Karpas-422 (cell line): ENCODE results near the gene MAIP1. TPM values are rescaled to one million over a fixed set of nuclear protein-coding genes. Genes with fewer than 3 reads are reported as not detected.
"Not testable (repeated sequence)": the region's sequence is repeated elsewhere in the genome, so short reads cannot be mapped to it uniquely, and the experiment has no call there.

Source experiments
- DNase-seq: peaks from one replicate; pipeline ENCODE4 v3.0.0-alpha.2; 2015
- H2AFZ ChIP-seq: fragments of 200-600 bp; sonication (generic); 2 replicates; pipeline ENCODE4 v1.6.1; 2014; ENCODE audit warnings: antibody characterized with exemption, low read length, mixed read lengths
- H3K27ac ChIP-seq: fragments of 200-600 bp; sonication (generic); 2 replicates; pipeline ENCODE4 v1.5.1; 2014; ENCODE audit warnings: mild to moderate bottlenecking, low read length, moderate library complexity
- H3K27me3 ChIP-seq: fragments of 200-600 bp; sonication (generic); 2 replicates; pipeline ENCODE4 v1.6.1; 2014; ENCODE audit warnings: low read length, mixed read lengths
- H3K36me3 ChIP-seq: fragments of 200-600 bp; sonication (generic); 2 replicates; pipeline ENCODE4 v1.6.1; 2014; ENCODE audit warnings: low read length, mixed read lengths; ENCODE audit not compliant: insufficient read depth
- H3K4me1 ChIP-seq: fragments of 200-600 bp; sonication (generic); 2 replicates; pipeline ENCODE4 v1.6.1; 2014; ENCODE audit warnings: mild to moderate bottlenecking, low read length, mixed read lengths
- H3K4me2 ChIP-seq: fragments of 200-600 bp; sonication (generic); 2 replicates; pipeline ENCODE4 v1.6.1; 2014; ENCODE audit warnings: low read length, low read depth, mild to moderate bottlenecking; ENCODE audit not compliant: poor library complexity, severe bottlenecking
- H3K4me3 ChIP-seq: fragments of 200-600 bp; sonication (generic); 2 replicates; pipeline ENCODE4 v1.5.1; 2014; ENCODE audit warnings: mild to moderate bottlenecking, antibody characterized with exemption, low read length, mixed read lengths
- H3K79me2 ChIP-seq: fragments of 200-600 bp; sonication (generic); 2 replicates; pipeline ENCODE4 v1.6.1; 2014; ENCODE audit warnings: mild to moderate bottlenecking, low read length, mixed read lengths
- H3K9ac ChIP-seq: fragments of 200-600 bp; sonication (generic); 2 replicates; pipeline ENCODE4 v1.6.0; 2014; ENCODE audit warnings: low read length
- H3K9me2 ChIP-seq: fragments of 200-600 bp; sonication (generic), shearing (Covaris generic); replicated peaks from 2 replicates; pipeline ENCODE4 v1.6.0; 2014; ENCODE audit warnings: mild to moderate bottlenecking, low read length, moderate library complexity; ENCODE audit not compliant: insufficient read depth
- H3K9me3 ChIP-seq: fragments of 300-700, 200-600 bp; sonication (generic); 2 replicates; pipeline ENCODE4 v1.6.1; 2014; ENCODE audit warnings: low read length, mixed read lengths
- H4K20me1 ChIP-seq: fragments of 200-600 bp; sonication (generic); 2 replicates; pipeline ENCODE4 v1.6.1; 2014; ENCODE audit warnings: mild to moderate bottlenecking, antibody characterized with exemption, low read length, low read depth; ENCODE audit not compliant: insufficient read depth
- total RNA-seq: library from RNA; depleted of rRNA; stranded (reverse); fragments of >200 nt; shearing (Covaris generic); gene quantifications from 2 replicates; pipeline ENCODE4 v1.2.3, GENCODE V29; 2014; ENCODE audit warnings: low replicate concordance; rRNA removed

The MAIP1 gene, protein sequence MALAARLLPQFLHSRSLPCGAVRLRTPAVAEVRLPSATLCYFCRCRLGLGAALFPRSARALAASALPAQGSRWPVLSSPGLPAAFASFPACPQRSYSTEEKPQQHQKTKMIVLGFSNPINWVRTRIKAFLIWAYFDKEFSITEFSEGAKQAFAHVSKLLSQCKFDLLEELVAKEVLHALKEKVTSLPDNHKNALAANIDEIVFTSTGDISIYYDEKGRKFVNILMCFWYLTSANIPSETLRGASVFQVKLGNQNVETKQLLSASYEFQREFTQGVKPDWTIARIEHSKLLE
- total RNA-seq = 10.8 and 26.9 TPM in 2 replicates

DNA sequence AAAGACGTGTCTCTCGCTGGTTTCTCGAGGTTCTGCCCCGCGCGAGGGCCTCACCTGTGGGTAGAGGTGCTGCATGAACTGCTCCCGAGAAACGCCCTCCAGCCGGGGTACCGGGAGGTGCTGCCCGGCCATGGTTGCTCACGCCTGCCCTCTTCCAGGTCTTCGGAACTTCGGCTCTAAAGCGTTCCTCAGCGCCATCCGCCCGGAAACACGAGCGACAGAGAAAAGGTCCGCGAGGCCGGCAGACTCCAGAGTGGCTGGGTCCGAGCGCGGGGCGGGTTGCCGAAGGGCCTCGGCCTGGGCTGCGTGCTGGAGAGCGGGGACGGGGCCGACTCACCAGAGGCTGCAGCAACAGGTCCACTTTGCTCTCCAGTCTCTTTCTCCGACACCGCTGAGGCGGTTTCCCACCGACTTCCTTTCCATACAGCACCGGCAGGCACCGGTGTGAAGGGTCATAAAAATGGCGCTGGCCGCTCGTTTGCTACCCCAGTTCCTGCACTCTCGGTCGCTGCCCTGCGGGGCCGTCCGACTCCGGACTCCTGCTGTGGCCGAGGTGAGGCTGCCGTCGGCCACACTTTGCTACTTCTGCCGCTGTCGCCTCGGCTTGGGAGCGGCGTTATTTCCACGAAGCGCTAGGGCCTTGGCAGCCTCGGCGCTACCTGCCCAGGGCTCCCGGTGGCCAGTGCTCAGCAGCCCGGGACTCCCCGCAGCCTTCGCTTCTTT, at the start of gene MAIP1, which contains the start of gene TYW5:
MAIP1 (plus strand) TSS at position 244 of the 723 bp plus-strand sequence; CDS start at position 461, 217 bp downstream.
TYW5 (minus strand) TSS at position 153 of the 723 bp plus-strand sequence; CDS start at position 132, 21 bp downstream.
- Histone ChIP-seq H3K36me3 (peaks cover 22% of the 10 kb centered on the region; the same call in 1 of the 2 replicates), H3K9me2 (no peaks in the 10 kb centered on the region), H3K27me3 (no peaks in the 10 kb centered on the region), H3K4me1 (peaks cover 46% of the 10 kb centered on the region), H3K9ac (peak within 1 kb of the TSS; percentile 88), H3K4me2 (peak within 1 kb of the TSS; percentile 78), H3K9me3 (no peaks in the 10 kb centered on the region), H3K4me3 (peak within 1 kb of the TSS; percentile 89), H4K20me1 (no peaks in the 10 kb centered on the region), H3K79me2 (peaks cover 98% of the 10 kb centered on the region), H2AFZ (peak within 1 kb of the TSS; percentile 71; the same call in 1 of the 2 replicates), H3K27ac (peak within 1 kb of the TSS; percentile 55)
- peak; percentile 93 for DNase-seq

DNA sequence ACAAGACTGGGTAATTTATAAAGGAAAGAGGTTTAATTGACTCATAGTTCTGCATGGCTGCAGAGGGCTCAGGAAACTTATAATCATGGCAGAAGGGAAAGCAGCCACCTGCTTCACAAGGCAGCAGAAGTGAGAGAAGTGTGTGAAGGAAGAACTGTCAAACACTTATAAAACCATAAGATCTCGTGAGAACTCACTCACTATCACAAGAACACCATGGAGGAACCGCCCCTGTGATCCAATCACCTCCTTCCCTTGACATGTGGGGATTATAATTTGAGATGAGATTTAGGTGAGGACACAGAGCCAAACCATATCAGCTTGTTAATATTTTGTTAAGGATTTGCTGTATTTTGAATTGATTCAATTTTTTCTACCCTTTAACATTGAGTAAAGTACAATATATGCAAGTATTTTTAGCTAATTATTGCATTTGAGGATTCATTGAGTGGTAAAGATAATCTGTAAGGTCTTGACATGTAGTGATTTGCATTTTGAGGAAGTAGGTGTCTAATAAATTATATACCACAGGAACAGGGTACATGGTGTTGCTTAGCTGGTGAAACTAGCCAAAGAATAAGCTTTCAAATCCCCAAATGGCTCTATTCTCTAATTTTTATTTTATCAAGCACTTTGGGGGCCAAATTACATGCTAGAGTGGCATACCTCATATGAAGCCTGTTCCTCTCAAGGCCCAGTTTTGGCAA, 48.2 kb upstream of the MAIP1 start:
- H2AFZ ChIP-seq = no peak overlapping the region
- H3K27me3 ChIP-seq = no peaks in the 10 kb centered on the region
- peak overlapping the region; percentile 81 for H3K27ac ChIP-seq
- no peaks in the 10 kb centered on the region for H3K9me3 ChIP-seq
- H3K4me3 ChIP-seq = no peak overlapping the region
- no peak overlapping the region for H3K9ac ChIP-seq
- H3K4me1 ChIP-seq = peaks cover 35% of the 10 kb centered on the region
- peaks cover 51% of the 10 kb centered on the region for H3K79me2 ChIP-seq
- peak; percentile 61 for DNase-seq
- peaks cover 24% of the 10 kb centered on the region for H3K36me3 ChIP-seq
- peak overlapping the region; percentile 47 for H3K4me2 ChIP-seq
- H4K20me1 ChIP-seq = peaks cover 5% of the 10 kb centered on the region; the same call in 1 of the 2 replicates
- no peaks in the 10 kb centered on the region for H3K9me2 ChIP-seq

DNA sequence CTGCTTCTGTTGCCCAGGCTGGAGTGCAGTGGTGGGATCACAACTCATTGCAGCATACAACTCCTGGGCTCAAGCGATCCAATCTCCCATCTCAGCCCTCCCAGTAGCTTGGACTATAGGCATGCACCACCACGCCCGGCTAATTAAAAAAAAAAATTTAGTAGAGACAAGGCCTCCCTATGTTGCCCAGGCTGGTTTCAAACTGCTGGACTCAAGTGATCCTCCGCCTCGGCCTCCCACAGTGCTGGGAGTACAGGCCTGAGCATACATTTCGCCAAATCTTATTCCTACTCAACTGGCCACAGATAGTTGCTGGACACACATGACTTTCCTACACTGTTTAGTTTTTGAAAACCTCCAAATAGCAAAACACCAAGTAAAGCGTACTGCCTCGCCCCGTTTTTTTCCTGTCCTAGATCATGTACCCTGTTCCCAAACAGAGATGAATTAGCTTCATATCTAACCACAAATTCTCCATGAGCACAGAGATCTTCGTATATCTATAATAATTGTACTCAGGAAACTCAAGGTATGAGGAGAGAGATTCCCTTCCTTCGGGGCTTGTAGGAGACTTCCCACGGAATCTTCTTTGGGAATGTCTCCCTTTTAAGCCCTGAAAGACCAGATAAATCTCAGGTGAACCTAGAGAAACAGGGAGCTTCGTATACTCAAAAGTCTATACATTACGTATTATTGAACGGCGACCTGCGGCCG, 44.9 kb upstream of the MAIP1 start:
- peak overlapping the region; percentile 88 for H2AFZ ChIP-seq
- peaks cover 45% of the 10 kb centered on the region for H3K4me1 ChIP-seq
- no peaks in the 10 kb centered on the region for H3K9me2 ChIP-seq
- peaks cover 44% of the 10 kb centered on the region for H3K36me3 ChIP-seq
- H3K4me2 ChIP-seq = peak overlapping the region; percentile 91
- H3K9me3 ChIP-seq = no peaks in the 10 kb centered on the region
- peaks cover 75% of the 10 kb centered on the region for H3K79me2 ChIP-seq
- H3K4me3 ChIP-seq = peak overlapping the region; percentile 96
- peaks cover 6% of the 10 kb centered on the region; the same call in 1 of the 2 replicates for H4K20me1 ChIP-seq
- H3K27ac ChIP-seq = peak overlapping the region; percentile 90
- DNase-seq = peak; percentile 52
- peak overlapping the region; percentile 91 for H3K9ac ChIP-seq
- no peaks in the 10 kb centered on the region for H3K27me3 ChIP-seq

DNA sequence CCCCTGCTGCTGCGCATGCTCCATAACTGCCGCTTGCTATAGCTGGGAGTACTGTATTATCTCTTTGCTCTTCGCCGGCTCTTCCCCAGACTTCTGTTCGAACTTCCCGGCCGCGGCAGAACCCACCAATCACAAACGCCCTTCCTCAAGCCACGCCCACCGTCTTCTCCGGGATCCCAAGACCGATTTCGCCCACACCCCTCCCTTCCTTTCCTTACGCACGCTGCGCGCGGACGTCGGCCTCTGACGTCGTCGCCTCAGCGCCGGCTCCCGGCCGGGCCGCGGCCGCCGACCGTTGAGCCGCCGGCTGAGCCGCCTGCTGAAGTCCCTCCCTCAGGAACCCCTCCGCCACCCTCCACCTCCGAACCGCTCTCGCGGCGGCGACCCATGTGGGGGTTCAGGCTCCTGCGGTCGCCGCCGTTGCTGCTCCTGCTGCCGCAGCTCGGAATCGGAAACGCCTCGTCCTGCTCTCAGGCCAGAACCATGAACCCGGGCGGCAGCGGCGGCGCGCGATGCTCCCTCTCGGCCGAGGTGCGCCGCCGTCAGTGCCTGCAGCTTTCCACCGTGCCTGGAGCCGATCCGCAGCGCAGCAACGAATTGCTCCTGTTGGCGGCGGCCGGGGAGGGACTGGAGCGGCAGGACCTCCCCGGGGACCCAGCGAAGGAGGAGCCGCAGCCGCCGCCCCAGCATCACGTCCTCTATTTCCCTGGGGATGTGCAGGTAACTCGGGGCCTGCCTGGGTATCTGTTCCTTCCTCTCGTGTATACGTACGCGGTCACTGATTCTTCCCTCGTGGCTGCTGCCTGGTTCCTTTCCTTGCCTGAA, 44.1 kb upstream of the MAIP1 start, which contains the start of gene C2orf69:
C2orf69 (plus strand) TSS at position 242 of the 825 bp plus-strand sequence; CDS start at position 388, 146 bp downstream.
- H3K4me1 ChIP-seq = peaks cover 45% of the 10 kb centered on the region
- H3K27me3 ChIP-seq = no peaks in the 10 kb centered on the region
- peak within 1 kb of the TSS; percentile 99 for H3K9ac ChIP-seq
- peaks cover 44% of the 10 kb centered on the region for H3K36me3 ChIP-seq
- peaks cover 83% of the 10 kb centered on the region for H3K79me2 ChIP-seq
- peak within 1 kb of the TSS; percentile 88 for H2AFZ ChIP-seq
- no peaks in the 10 kb centered on the region for H3K9me3 ChIP-seq
- peak; percentile 99 for DNase-seq
- H4K20me1 ChIP-seq = peaks cover 6% of the 10 kb centered on the region; the same call in 1 of the 2 replicates
- peak within 1 kb of the TSS; percentile 90 for H3K27ac ChIP-seq
- no peaks in the 10 kb centered on the region for H3K9me2 ChIP-seq
- peak within 1 kb of the TSS; percentile 96 for H3K4me3 ChIP-seq
- H3K4me2 ChIP-seq = peak within 1 kb of the TSS; percentile 92

DNA sequence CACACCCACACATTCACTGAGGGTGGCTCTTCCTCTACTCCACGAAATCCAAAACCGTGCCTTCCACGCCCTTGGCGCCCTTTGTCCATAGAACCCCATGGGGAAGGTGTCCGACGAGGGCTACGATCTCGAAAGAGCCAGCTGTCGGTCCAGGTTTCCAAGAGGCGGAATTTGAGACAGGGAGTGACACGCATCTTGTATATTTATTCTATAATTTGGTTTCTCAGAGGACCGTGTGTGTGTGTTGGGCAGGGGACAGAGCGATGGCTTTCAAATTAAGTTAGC, 43.6 kb upstream of the MAIP1 start:
- DNase-seq = no peak
- Histone ChIP-seq H3K36me3 (peaks cover 46% of the 10 kb centered on the region), H3K9me2 (no peaks in the 10 kb centered on the region), H3K4me3 (peak overlapping the region; percentile 96), H3K4me2 (peak overlapping the region; percentile 92), H2AFZ (no peak overlapping the region; the same call in 1 of the 2 replicates), H3K79me2 (peaks cover 88% of the 10 kb centered on the region), H3K9ac (peak overlapping the region; percentile 99), H3K27me3 (no peaks in the 10 kb centered on the region), H3K4me1 (peaks cover 44% of the 10 kb centered on the region), H3K27ac (peak overlapping the region; percentile 88), H4K20me1 (peaks cover 6% of the 10 kb centered on the region; the same call in 1 of the 2 replicates), H3K9me3 (no peaks in the 10 kb centered on the region)

DNA sequence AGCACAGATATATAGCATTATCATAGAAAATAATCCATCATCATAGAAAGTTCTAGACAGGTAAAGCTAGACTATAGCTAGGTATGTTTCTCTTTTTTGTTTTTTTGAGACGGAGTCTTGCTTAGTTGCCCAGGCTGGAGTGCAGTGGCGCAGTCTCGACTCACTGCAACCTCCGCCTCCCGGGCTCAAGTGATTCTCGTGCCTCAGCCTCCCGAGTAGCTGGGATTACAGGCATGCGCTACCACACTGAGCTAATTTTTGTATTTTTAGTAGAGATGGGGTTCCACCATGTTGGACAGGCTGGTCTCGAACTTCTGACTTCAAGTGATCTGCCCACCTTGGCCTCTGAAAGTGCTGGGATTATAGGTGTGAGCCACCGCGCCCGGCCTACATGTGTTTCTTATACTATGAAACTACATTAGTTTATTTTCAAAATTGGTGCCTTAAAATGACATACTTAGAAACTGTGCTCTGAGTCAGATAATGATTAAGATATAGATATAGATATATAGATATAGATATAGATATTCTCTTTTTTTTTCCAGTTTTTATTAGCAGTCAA, 42.7 kb upstream of the MAIP1 start:
- DNase-seq, H3K27ac ChIP-seq, H3K9me3 ChIP-seq, H3K9me2 ChIP-seq, H3K27me3 ChIP-seq, H4K20me1 ChIP-seq, H2AFZ ChIP-seq: not testable (repeated sequence)
- peaks cover 48% of the 10 kb centered on the region for H3K36me3 ChIP-seq
- H3K4me2 ChIP-seq = peak overlapping the region; percentile 92
- peak overlapping the region; percentile 99 for H3K9ac ChIP-seq
- peak overlapping the region; percentile 96 for H3K4me3 ChIP-seq
- peaks cover 36% of the 10 kb centered on the region for H3K4me1 ChIP-seq
- peaks cover 88% of the 10 kb centered on the region for H3K79me2 ChIP-seq
